ENCODE data around the gene ACSF3.

Gene ACSF3

GRCh38 chr16:89055894-89056555 is 37.6 kb upstream of the ACSF3 start:
- no peak overlapping the region for H3K4me3 ChIP-seq (ENCODE audit: low read length)
- TF ChIP-seq, protein P1, sequence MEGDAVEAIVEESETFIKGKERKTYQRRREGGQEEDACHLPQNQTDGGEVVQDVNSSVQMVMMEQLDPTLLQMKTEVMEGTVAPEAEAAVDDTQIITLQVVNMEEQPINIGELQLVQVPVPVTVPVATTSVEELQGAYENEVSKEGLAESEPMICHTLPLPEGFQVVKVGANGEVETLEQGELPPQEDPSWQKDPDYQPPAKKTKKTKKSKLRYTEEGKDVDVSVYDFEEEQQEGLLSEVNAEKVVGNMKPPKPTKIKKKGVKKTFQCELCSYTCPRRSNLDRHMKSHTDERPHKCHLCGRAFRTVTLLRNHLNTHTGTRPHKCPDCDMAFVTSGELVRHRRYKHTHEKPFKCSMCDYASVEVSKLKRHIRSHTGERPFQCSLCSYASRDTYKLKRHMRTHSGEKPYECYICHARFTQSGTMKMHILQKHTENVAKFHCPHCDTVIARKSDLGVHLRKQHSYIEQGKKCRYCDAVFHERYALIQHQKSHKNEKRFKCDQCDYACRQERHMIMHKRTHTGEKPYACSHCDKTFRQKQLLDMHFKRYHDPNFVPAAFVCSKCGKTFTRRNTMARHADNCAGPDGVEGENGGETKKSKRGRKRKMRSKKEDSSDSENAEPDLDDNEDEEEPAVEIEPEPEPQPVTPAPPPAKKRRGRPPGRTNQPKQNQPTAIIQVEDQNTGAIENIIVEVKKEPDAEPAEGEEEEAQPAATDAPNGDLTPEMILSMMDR (IDR thresholded peaks at IDR 0.05; ENCODE audit: insufficient read depth, low read depth, low read length, missing control alignments): no peak
- no peak for DNase-seq (ENCODE audit: low read depth)

DNA sequence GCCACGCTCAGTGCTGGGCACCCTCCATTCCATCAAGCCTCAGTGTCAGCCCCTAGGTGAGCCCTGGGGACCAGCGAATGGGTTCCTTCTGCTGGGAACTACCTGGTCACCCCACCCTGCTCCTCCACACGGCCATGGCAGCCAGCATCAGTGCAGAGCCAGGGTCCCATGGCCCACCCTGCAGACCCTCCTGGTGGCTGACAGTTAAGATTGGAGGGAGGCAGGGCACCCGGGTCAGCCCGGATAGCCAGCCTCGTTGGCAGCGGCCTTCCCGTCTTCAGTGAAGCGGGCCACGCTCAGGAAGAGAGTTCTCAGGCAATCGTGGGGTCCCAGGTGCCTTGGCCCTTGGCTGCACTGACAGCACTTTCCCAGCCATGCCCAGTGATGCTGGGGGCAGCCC is 37.1 kb upstream of the ACSF3 start:
- no peak for DNase-seq (ENCODE audit: low read depth)
- no peak overlapping the region for H3K4me3 ChIP-seq (ENCODE audit: low read length)
- TF ChIP-seq, protein P1 (IDR thresholded peaks at IDR 0.05; ENCODE audit: insufficient read depth, low read depth, low read length, missing control alignments): no peak

DNA sequence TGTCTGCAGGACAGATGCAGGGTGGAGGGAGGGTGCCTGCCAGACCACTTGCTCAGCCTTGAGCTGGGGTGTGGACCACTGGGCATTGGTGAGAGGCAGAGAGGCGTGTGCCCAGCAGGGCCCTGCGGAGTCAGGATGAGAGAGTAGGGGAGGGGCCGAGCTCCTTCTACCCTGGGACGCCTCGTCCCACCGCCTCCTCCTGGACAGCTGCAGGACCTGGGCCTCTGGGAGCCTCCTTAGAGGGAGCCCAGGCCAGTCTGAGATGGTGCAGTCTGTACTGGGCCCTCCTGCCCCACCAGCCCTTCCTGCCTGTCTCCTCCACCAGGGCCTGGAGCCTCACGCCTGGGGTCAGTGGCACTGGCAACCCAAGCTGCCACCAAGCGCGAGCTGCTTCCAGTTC is 35.9 kb upstream of the ACSF3 start:
- no peak for DNase-seq (ENCODE audit: low read depth)
- no peak overlapping the region for H3K4me3 ChIP-seq (ENCODE audit: low read length)
- TF ChIP-seq, protein P1 (IDR thresholded peaks at IDR 0.05; ENCODE audit: insufficient read depth, low read depth, low read length, missing control alignments): no peak

DNA sequence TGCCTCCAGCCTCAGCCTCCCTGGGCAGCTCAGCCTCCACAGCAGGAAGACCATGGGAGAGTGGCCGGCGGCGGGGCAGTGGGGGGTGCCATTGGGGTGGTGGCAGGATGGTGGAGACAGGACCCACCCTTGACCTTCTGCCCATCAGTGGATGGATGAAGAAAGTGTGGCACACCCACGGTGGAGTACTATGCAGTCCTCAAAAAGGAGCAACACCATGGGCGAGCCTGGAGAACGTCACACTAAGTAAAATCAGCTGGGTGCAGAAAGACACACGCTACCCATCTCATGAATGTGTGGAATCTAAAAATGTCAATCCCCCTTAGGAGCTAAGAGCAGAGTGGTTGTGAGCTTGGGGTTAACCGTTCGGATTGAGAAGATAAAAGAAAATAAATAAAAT is 34.8 kb upstream of the ACSF3 start:
- no peak for DNase-seq (ENCODE audit: low read depth)
- H3K4me3 ChIP-seq (ENCODE audit: low read length): no peak overlapping the region
- TF ChIP-seq, protein P1 (IDR thresholded peaks at IDR 0.05; ENCODE audit: insufficient read depth, low read depth, low read length, missing control alignments): no peak

GRCh38 chr16:89060207-89060794 is 33.4 kb upstream of the ACSF3 start:
- no peak overlapping the region for H3K4me3 ChIP-seq (ENCODE audit: low read length)
- no peak for DNase-seq (ENCODE audit: low read depth)
- TF ChIP-seq, protein P1 (IDR thresholded peaks at IDR 0.05; ENCODE audit: insufficient read depth, low read depth, low read length, missing control alignments): no peak

DNA sequence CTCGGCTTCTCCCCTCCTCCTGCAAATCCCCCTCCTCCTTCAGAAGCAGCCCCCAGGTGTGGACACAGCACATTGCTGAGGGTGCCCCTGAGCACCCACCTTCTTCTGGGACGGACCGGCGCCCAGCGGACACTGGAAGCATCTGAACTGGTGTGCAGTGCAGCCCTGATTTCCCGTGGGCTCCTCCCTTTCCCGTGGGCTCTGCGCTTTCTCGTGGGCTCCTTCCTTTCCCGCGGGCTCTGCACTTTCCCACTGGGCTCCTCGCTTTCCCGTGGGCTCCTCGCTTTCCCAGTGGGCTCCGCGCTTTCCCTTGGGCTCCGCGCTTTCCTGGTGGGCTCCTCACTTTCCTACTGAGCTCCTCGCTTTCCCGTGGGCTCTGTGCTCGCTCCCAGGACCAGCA is 32.6 kb upstream of the ACSF3 start:
- no peak for DNase-seq (ENCODE audit: low read depth)
- TF ChIP-seq, protein P1 (IDR thresholded peaks at IDR 0.05; ENCODE audit: insufficient read depth, low read depth, low read length, missing control alignments): no peak
- no peak overlapping the region for H3K4me3 ChIP-seq (ENCODE audit: low read length)

Data from epithelial cell of esophagus (primary cell).